Upper lobe of left lung (tissue), 6 donors: Measurements from ENCODE around the gene ILKAP. TPM values are rescaled to one million over a fixed set of nuclear protein-coding genes. Genes with fewer than 3 reads are reported as not detected.

ENCODE experiments used
- ATAC-seq, 2 donors: fragments of 200-7000 bp; cut with Tn5 transposase; one replicate each; pipeline ENCODE4 v1.9.1; 2022; ENCODE audit warnings: mild to moderate bottlenecking in 2 of 2, moderate library complexity in 2 of 2; ENCODE audit not compliant: low FRiP score in 2 of 2
- DNase-seq, 2 donors: peaks; one replicate each; pipeline ENCODE4 v3.0.0-alpha.2; 2019 to 2020
- H3K27ac ChIP-seq, 4 donors: fragments of 200-600 bp; sonication (generic); one replicate each; pipeline ENCODE4 v1.5.1; 2016 to 2019
- H3K27me3 ChIP-seq, 4 donors: fragments of 200-600 bp; sonication (generic); one replicate each; pipeline ENCODE4 v1.5.1; 2017 to 2019
- H3K36me3 ChIP-seq, 4 donors: fragments of 200-600 bp; sonication (generic); one replicate each; pipeline ENCODE4 v1.5.1; 2016 to 2019
- H3K4me1 ChIP-seq, 4 donors: fragments of 200-600 bp; sonication (generic); one replicate each; pipeline ENCODE4 v1.5.1; 2018 to 2019
- H3K4me3 ChIP-seq, 4 donors: fragments of 200-600 bp; sonication (generic); one replicate each; pipeline ENCODE4 v1.5.1; 2017 to 2019; ENCODE audit warnings: mild to moderate bottlenecking in 2 of 4, moderate library complexity in 1 of 4
- H3K9me3 ChIP-seq, 4 donors: fragments of 200-600 bp; sonication (generic); one replicate each; pipeline ENCODE4 v1.5.1; 2018 to 2019
- EP300 ChIP-seq, 4 donors: sonication (generic); formaldehyde crosslinking; IDR thresholded peaks; one replicate each; pipeline ENCODE4 v1.5.1; 2017; ENCODE audit warnings: antibody characterized with exemption in 4 of 4, control low read depth in 2 of 4
- POLR2A ChIP-seq, 4 donors: fragments of 450-650 bp; IDR thresholded peaks; one replicate each; pipeline ENCODE4 v1.5.1; 2016 to 2017; ENCODE audit warnings: antibody characterized with exemption in 4 of 4, mild to moderate bottlenecking in 2 of 4
- POLR2AphosphoS5 ChIP-seq, 2 donors: sonication (generic); formaldehyde crosslinking; IDR thresholded peaks; one replicate each; pipeline ENCODE4 v1.5.1; 2017; ENCODE audit warnings: antibody characterized with exemption in 2 of 2
- WGBS, 2 donors: methylation state at CpG; one replicate each; pipeline ENCODE4 v1.1.5; 2017 to 2018; 5-methylcytosine and 5-hydroxymethylcytosine counted together
- total RNA-seq, 6 donors: library from RNA; depleted of rRNA in 4 of 6; stranded (reverse); fragments of >200 nt in 4 of 6; gene quantifications; one replicate each; pipeline versions ENCODE4 v1.1.0 to v1.2.1, GENCODE V29; 2016 to 2021
- TF ChIP-seq, protein P1 (sequence below), 6 experiments: fragments of 450-650 bp in 4 of 6; fragments of 200-600 bp in 2 of 6; sonication (generic) in 2 of 6; IDR thresholded peaks; one replicate each; pipeline ENCODE4 v1.5.1; 2016 to 2019; ENCODE audit warnings: antibody characterized with exemption in 6 of 6
- donor health status: DM: no; HTN: no; CAD: no; lungs with moderate emphysema.
- donor health status: DM: no; HTN: yes; CAD: no; lungs with severe emphysema.

The ILKAP gene
- total RNA-seq, 6 donors from 2014 or later = 35.2 to 67.1 (median 40.7) TPM

DNA sequence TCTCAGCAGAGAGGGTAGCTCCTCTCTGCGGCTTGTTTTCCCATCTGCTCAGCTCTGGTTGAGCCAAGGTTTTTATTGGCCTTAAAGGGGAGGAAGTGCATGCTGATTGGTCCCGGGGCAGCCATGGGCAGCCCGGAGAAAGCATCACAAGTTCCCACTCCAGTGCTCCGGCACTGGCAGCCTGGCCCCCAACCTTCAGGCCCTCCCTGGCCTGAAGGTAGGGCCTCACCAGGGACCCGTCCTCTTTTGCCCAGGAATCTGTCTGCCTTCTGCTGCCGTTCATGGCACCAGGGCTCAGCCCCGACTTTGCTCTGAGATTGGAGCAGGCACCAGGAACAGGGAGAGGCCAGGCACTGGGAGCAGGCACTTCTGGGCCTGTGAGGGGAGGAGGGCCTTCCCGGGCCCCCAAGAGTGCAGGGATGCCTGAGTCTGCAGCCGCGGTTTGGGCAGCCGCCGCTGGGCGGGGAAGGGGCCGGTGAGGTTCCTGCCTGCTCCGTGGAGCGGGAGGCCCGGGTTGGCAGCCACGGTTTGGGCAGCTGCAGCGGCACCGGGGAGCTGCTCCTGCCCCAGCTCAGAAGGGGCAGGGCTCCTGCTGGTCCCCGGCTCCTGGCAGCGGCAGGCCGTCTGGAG lies 17.5 kb upstream of the ILKAP start:
- no peaks in the 10 kb centered on the region for H3K27me3 ChIP-seq
- H3K27ac ChIP-seq = no peak overlapping the region
- TF ChIP-seq POLR2A (IDR thresholded peaks at IDR 0.05) (no peak), EP300 (IDR thresholded peaks at IDR 0.05) (no peak), POLR2AphosphoS5 (IDR thresholded peaks at IDR 0.05) (no peak)
- TF ChIP-seq, protein P1, sequence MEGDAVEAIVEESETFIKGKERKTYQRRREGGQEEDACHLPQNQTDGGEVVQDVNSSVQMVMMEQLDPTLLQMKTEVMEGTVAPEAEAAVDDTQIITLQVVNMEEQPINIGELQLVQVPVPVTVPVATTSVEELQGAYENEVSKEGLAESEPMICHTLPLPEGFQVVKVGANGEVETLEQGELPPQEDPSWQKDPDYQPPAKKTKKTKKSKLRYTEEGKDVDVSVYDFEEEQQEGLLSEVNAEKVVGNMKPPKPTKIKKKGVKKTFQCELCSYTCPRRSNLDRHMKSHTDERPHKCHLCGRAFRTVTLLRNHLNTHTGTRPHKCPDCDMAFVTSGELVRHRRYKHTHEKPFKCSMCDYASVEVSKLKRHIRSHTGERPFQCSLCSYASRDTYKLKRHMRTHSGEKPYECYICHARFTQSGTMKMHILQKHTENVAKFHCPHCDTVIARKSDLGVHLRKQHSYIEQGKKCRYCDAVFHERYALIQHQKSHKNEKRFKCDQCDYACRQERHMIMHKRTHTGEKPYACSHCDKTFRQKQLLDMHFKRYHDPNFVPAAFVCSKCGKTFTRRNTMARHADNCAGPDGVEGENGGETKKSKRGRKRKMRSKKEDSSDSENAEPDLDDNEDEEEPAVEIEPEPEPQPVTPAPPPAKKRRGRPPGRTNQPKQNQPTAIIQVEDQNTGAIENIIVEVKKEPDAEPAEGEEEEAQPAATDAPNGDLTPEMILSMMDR (IDR thresholded peaks at IDR 0.05) = no peak
- no peaks in the 10 kb centered on the region for H3K9me3 ChIP-seq
- peak overlapping the region in 1 of 4 donors; percentile 18 for H3K4me3 ChIP-seq
- H3K4me1 ChIP-seq = no peaks in the 10 kb centered on the region
- 87 to 89% methylated on average over 3 to 22 of the region's 23 CpGs for WGBS, 2 donors
- peak; percentile 49 to 86 for ATAC-seq
- peak in 1 of 2 donors; percentile 78 for DNase-seq
- peaks cover 0 to 8% (median under 1%) of the 10 kb centered on the region in 4 donors for H3K36me3 ChIP-seq

DNA sequence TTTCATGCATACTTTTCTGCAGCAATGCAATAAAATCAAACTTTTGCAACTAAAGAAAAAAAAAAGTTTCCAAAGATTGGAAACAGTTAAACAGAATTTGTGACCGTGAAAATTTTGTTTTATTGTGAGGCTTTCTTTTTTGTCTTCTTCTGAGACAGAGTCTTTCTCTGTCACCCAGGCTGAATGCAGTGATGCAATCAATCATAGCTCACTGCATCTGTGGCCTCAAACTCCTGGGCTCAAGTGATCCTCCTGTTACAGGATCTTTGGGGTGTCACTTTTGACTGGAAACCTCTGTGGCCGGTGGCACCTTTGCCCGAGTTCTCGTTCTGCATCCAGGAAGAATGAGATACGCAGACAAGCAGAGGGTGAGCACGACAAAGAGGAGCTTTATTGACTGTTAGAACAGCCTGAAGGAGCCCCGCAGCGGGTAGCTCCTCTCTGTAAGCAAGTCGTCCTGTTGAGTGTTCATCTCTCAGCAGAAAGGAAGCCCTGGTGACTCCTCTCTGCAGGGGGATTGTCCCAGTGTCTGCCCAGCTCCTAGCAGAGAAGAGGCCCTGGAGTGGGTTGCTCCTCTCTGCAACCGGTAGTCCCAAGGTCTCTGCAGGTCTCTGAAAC lies 16.9 kb upstream of the ILKAP start:
- WGBS, 2 donors = 89 to 91% methylated on average over 9 to 10 of the region's 10 CpGs
- no peak overlapping the region for H3K27ac ChIP-seq
- H3K36me3 ChIP-seq = peaks cover 0 to 8% (median 0%) of the 10 kb centered on the region in 4 donors
- TF ChIP-seq POLR2A (IDR thresholded peaks at IDR 0.05) (no peak), POLR2AphosphoS5 (IDR thresholded peaks at IDR 0.05) (no peak), EP300 (IDR thresholded peaks at IDR 0.05) (no peak)
- TF ChIP-seq, protein P1 (IDR thresholded peaks at IDR 0.05) = no peak
- H3K27me3 ChIP-seq = no peaks in the 10 kb centered on the region
- ATAC-seq = peak in 1 of 2 donors; percentile 7
- H3K9me3 ChIP-seq = no peaks in the 10 kb centered on the region
- peak overlapping the region in 1 of 4 donors; percentile 18 for H3K4me3 ChIP-seq
- DNase-seq = no peak
- H3K4me1 ChIP-seq = no peaks in the 10 kb centered on the region

DNA sequence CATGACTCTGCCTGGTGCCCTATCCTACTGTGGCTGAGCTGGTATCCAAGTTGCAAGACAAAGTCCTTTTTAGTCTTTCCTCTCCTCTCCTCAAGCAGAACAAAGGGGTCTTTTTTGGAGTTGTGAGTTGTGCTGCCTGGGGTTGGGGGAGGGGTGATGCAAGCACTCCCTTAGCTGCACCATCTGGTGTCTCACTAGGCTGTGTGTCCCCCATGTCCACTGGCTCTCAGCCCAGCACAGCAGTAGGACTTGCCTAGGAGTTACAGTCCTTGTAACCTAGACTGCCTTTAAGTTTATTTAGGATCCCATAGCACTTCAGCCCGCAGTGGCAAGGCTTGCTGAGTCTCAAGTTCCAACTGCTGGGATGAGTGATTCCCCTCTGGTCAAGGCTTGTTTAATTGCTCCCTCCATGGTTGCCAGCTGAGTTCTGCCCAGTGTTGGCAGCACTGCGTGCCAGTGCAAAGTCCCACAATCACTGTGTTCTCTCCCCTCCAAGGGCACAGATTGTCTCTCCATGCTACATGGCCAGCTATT lies 13.2 kb upstream of the ILKAP start:
- ATAC-seq = no peak
- Histone ChIP-seq H3K9me3 (no peaks in the 10 kb centered on the region), H3K4me3 (no peak overlapping the region), H3K4me1 (no peaks in the 10 kb centered on the region), H3K27me3 (no peaks in the 10 kb centered on the region), H3K27ac (no peak overlapping the region), H3K36me3 (no peaks in the 10 kb centered on the region)
- no peak for TF ChIP-seq POLR2A (IDR thresholded peaks at IDR 0.05)
- TF ChIP-seq, protein P1 (IDR thresholded peaks at IDR 0.05) = no peak
- WGBS, 2 donors = 88 to 100% methylated on average over 1 to 2 of the region's 2 CpGs
- DNase-seq = no peak

DNA sequence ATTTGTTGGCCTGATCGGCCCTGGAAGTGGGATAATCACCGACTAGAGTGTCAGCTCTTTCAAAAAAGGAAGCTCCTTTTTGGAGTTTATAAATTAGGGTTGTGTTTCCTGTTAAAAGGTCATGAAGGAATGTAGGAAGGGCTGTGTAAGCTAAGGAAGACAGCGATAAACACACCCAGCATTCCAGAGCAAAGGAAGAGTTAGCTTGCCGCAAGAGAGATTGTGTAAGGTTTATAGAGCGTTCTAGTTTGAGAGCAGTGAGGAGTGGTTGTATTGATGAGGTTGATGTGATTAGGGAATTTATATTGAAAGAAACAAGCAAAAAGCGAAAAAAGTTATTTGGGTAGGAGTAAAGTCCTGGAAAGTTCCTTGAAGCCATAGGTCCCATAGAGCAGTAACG lies 3.5 kb upstream of the ILKAP start:
- ATAC-seq (no peak), DNase-seq (no peak)
- Histone ChIP-seq H3K36me3 (no peaks in the 10 kb centered on the region), H3K4me1 (peaks cover 8 to 19% (median 13%) of the 10 kb centered on the region in 4 donors), H3K9me3 (no peaks in the 10 kb centered on the region), H3K27ac (peak overlapping the region in 3 of 4 donors; percentile 6 to 67 (median 59)), H3K4me3 (no peak overlapping the region), H3K27me3 (no peaks in the 10 kb centered on the region)
- 56 to 60% methylated on average over 7 of the region's 7 CpGs for WGBS, 2 donors
- TF ChIP-seq, protein P1 (IDR thresholded peaks at IDR 0.05) = no peak
- TF ChIP-seq POLR2A (IDR thresholded peaks at IDR 0.05) (no peak), EP300 (IDR thresholded peaks at IDR 0.05) (no peak), POLR2AphosphoS5 (IDR thresholded peaks at IDR 0.05) (no peak)
